Activated CD4-positive, alpha-beta T cell treated with anti-CD3 and anti-CD28 coated beads, Interleukin-2, amount 50 U/mL, for 4 hours (primary cell): Measurements from ENCODE around the gene SLC23A2.
"Not testable (repeated sequence)": the region's sequence is repeated elsewhere in the genome, so short reads cannot be mapped to it uniquely, and the experiment has no call there.

Source experiments
- DNase-seq, 2 experiments: peaks; one replicate each; pipeline ENCODE4 v3.0.0-alpha.2; 2020

Gene SLC23A2

GRCh38 chr20:5001174-5002076 lies at the start of gene SLC23A2:
TSS of gene SLC23A2 (minus strand) at chr20:5001510. CDS start at chr20:4932562, 68,948 bp downstream.
- DNase-seq: peak; percentile 44 to 53

- no peak for DNase-seq
Observed at GRCh38 chr20:5046656-5047339, 45.5 kb upstream of the SLC23A2 start.

GRCh38 chr20:5045906-5046305 lies 44.6 kb upstream of the SLC23A2 start:
- no peak for DNase-seq

- DNase-seq: no peak
Observed at GRCh38 chr20:5044075-5044620, 42.8 kb upstream of the SLC23A2 start.

- no peak for DNase-seq
Observed at GRCh38 chr20:5041433-5041832, 40.1 kb upstream of the SLC23A2 start.

- DNase-seq: no peak
Observed at GRCh38 chr20:5040345-5040744, 39.0 kb upstream of the SLC23A2 start.

GRCh38 chr20:5039889-5040288 lies 38.6 kb upstream of the SLC23A2 start:
- no peak for DNase-seq

GRCh38 chr20:5039255-5039657 lies 37.9 kb upstream of the SLC23A2 start:
- DNase-seq: no peak

GRCh38 chr20:5036828-5037227 lies 35.5 kb upstream of the SLC23A2 start:
- no peak for DNase-seq

GRCh38 chr20:5035518-5035917 lies 34.2 kb upstream of the SLC23A2 start:
- not testable (repeated sequence) for DNase-seq

- DNase-seq: no peak
Observed at GRCh38 chr20:5033566-5033965, 32.3 kb upstream of the SLC23A2 start.

- not testable (repeated sequence) for DNase-seq
Observed at GRCh38 chr20:5031701-5032100, 30.4 kb upstream of the SLC23A2 start.

- no peak for DNase-seq
Observed at GRCh38 chr20:5031206-5031557, 29.9 kb upstream of the SLC23A2 start.

- no peak for DNase-seq
Observed at GRCh38 chr20:5030348-5031205, 29.3 kb upstream of the SLC23A2 start.

GRCh38 chr20:5028258-5029059 lies 27.1 kb upstream of the SLC23A2 start:
- not testable (repeated sequence) for DNase-seq

- DNase-seq: no peak
Observed at GRCh38 chr20:5024982-5025381, 23.7 kb upstream of the SLC23A2 start.

GRCh38 chr20:5024103-5024502 lies 22.8 kb upstream of the SLC23A2 start:
- DNase-seq: no peak

- DNase-seq: not testable (repeated sequence)
Observed at GRCh38 chr20:5023171-5023570, 21.9 kb upstream of the SLC23A2 start.

- DNase-seq: no peak
Observed at GRCh38 chr20:5020760-5021159, 19.4 kb upstream of the SLC23A2 start.

- DNase-seq: no peak
Observed at GRCh38 chr20:5013682-5014447, 12.6 kb upstream of the SLC23A2 start.

GRCh38 chr20:5008759-5009158 lies 7.4 kb upstream of the SLC23A2 start:
- no peak for DNase-seq
